ENCODE data around the gene ALB.

The ALB gene

DNA sequence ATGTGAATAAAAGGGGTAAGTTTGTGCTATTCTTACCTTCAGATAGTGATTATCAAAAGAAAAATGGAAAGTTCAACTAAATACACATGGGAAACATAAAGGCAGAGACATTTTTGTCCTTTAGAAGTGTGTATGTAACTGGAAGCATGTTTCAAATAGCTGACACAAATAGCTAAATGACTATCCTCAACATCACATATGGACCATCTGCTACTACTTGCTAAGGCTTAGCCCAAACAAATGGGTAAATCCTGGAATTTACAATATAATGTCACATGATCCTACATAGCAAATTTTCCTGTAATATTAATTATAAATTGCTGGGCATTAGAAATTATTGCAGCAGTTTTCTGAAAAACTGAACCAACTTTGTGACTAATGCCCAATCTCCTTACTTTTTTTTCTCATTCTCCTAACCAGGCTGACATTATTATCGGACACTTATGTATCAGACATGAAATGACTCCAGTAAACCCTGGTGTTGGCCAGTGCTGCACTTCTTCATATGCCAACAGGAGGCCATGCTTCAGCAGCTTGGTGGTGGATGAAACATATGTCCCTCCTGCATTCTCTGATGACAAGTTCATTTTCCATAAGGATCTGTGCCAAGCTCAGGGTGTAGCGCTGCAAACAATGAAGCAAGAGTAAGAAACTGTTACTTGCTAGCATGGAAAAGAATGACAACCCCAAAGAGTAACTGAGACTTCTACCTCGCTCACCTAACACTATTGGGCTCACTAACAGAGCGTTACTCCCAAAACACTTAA lies 48.1 kb downstream of the ALB start:
- DNase-seq = no peak

DNA sequence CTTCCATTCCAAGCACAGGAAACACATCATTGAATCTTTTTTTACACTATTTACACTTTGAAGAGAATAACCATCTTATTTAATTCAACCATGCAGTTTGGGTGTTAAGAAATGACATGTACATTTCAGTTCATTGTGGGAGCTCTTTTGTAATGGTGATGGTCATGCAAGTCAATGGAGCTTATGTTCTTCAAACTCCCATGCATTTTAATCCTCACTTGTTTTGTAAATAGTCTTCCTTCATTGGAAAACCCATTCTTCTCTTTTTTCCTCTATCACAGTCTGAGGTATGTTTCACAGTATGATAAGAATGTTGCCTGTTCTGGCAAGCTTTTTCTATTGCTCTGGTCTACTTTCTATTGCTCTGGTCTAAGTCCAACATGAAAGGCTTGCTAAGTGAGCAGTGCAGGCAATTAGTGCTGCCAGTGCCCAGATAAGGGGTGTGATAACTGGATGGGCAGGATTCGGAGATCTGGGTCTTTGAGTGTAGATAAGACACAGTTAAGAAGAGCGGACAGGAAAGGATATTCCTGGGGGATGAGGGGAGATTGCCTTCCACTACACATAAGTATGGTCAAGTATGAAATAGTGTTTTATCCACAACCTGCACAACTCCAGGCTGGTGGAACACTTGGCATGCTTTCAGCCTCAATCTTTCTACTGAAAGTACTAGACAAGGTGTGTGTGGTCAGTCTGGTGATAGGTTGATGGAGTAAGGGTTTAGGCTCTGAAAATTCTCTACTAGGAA lies 49.0 kb downstream of the ALB start:
- no peak for DNase-seq

GRCh38 chr4:73453701-73454005 lies 49.6 kb downstream of the ALB start:
- DNase-seq = no peak

DNA sequence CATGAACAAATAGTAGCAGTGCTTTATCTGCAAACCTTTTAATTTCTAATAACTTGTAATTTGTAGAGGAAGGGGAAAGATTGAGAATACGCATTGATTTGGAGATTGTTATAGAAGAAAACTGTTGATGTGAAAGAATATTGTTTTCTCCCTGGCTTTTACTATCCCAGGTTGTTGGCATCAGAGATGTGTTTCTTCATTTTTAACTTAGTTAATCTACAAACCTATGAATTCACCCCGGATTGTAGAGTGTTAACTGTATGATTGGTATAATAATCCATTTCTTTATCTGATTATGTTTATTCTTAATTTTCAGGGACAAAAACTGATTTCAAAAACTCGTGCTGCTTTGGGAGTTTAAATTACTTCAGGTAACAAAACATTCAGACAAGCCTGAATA lies 50.8 kb downstream of the ALB start:
- no peak for DNase-seq

GRCh38 chr4:73456177-73457022 lies 52.3 kb downstream of the ALB start:
- no peak for DNase-seq

- DNase-seq = no peak
Measured at GRCh38 chr4:73458184-73459047, 54.3 kb downstream of the ALB start.

GRCh38 chr4:73459048-73459421 lies 54.9 kb downstream of the ALB start:
- no peak for DNase-seq

GRCh38 chr4:73460913-73461522 lies 56.9 kb downstream of the ALB start:
- no peak for DNase-seq

GRCh38 chr4:73468170-73468569 lies 64.1 kb downstream of the ALB start:
- DNase-seq = no peak

GRCh38 chr4:73470728-73471127 lies 66.6 kb downstream of the ALB start:
- DNase-seq = no peak
